Measurements from ENCODE around the gene SRD5A2. TPM values are rescaled to one million over a fixed set of nuclear protein-coding genes. Genes with fewer than 3 reads are reported as not detected.

Gene SRD5A2
- total RNA-seq, 3 donors from 2014 or later = not detected

DNA sequence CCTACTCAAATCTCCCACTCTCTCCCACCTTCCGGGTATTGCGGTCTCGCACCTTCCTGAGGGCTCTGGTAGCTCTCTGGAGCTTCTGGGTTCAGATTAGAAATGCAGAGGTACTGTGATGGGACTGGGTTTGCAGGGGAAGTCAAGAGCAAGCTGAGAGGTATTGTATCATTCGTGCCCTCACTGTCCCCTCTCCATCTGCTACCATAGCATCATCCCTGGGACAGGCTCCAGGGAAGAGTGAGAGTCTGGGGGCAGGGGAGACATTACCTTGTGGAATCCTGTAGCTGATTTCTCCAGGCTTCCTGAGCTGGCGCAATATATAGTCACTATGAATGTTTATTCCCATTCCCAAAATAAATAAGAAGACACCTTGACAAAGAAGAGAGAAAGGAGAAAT lies 49.6 kb downstream of the SRD5A2 start:
- H3K9me3 ChIP-seq = no peaks in the 10 kb centered on the region
- H3K4me3 ChIP-seq = no peak overlapping the region
- intact Hi-C loops (cut with DNase I, micrococcal nuclease) = no loop called here
- ATAC-seq (no peak), DNase-seq (no peak)
- H3K4me1 ChIP-seq (ENCODE audit: low read depth) = no peaks in the 10 kb centered on the region
- TF ChIP-seq, protein P1, sequence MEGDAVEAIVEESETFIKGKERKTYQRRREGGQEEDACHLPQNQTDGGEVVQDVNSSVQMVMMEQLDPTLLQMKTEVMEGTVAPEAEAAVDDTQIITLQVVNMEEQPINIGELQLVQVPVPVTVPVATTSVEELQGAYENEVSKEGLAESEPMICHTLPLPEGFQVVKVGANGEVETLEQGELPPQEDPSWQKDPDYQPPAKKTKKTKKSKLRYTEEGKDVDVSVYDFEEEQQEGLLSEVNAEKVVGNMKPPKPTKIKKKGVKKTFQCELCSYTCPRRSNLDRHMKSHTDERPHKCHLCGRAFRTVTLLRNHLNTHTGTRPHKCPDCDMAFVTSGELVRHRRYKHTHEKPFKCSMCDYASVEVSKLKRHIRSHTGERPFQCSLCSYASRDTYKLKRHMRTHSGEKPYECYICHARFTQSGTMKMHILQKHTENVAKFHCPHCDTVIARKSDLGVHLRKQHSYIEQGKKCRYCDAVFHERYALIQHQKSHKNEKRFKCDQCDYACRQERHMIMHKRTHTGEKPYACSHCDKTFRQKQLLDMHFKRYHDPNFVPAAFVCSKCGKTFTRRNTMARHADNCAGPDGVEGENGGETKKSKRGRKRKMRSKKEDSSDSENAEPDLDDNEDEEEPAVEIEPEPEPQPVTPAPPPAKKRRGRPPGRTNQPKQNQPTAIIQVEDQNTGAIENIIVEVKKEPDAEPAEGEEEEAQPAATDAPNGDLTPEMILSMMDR (IDR thresholded peaks at IDR 0.05) = no peak
- no peaks in the 10 kb centered on the region for H3K36me3 ChIP-seq (ENCODE audit: low read depth)

DNA sequence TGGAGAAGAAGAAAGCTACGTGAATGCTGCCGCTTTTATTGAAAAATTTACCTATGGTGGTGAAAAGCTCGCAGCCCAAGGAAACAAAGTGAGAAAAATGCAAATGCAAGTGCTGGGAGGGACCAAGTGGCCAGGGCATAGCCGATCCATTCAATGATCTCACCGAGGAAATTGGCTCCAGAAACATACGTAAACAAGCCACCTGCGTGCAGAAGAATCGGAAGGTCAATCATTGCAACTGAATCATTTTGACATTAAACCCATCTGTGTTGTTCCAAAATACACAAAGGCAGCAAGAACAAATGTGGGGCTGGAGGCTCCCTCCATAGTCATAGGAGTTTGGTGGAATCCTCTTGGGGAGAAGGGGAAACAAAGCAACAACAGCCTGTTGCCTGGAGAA lies 51.5 kb downstream of the SRD5A2 start:
- ATAC-seq (no peak), DNase-seq (no peak)
- H3K4me3 ChIP-seq = no peak overlapping the region
- TF ChIP-seq, protein P1 (IDR thresholded peaks at IDR 0.05) = no peak
- H3K4me1 ChIP-seq (ENCODE audit: low read depth) = no peaks in the 10 kb centered on the region
- no peaks in the 10 kb centered on the region for H3K9me3 ChIP-seq
- no peaks in the 10 kb centered on the region for H3K36me3 ChIP-seq (ENCODE audit: low read depth)
- intact Hi-C loops (cut with DNase I, micrococcal nuclease) = no loop called here

DNA sequence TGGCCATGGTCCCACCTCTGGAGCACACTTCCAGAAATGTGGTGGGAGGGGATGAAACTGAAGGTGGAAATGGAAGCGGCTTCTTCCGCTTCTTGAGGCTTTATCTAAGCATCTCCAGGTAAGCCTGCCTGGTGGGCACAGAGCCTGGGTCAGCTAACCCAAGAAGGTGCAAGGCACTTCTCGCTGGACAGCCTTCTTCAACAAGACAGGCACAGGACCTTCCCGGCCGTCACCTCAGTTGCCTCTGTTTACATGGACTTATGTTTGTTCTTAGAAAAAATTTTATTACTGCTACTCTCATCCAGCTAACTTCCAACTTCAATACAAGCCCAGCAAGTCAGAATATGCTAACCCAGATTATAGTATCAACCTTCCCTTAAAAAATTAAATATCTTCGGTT lies 51.9 kb downstream of the SRD5A2 start:
- Histone ChIP-seq H3K36me3 (ENCODE audit: low read depth) (no peaks in the 10 kb centered on the region), H3K4me3 (no peak overlapping the region), H3K9me3 (no peaks in the 10 kb centered on the region), H3K4me1 (ENCODE audit: low read depth) (no peaks in the 10 kb centered on the region)
- intact Hi-C loops (cut with DNase I, micrococcal nuclease) = no loop called here
- TF ChIP-seq, protein P1 (IDR thresholded peaks at IDR 0.05) = no peak
- ATAC-seq (no peak), DNase-seq (no peak)

DNA sequence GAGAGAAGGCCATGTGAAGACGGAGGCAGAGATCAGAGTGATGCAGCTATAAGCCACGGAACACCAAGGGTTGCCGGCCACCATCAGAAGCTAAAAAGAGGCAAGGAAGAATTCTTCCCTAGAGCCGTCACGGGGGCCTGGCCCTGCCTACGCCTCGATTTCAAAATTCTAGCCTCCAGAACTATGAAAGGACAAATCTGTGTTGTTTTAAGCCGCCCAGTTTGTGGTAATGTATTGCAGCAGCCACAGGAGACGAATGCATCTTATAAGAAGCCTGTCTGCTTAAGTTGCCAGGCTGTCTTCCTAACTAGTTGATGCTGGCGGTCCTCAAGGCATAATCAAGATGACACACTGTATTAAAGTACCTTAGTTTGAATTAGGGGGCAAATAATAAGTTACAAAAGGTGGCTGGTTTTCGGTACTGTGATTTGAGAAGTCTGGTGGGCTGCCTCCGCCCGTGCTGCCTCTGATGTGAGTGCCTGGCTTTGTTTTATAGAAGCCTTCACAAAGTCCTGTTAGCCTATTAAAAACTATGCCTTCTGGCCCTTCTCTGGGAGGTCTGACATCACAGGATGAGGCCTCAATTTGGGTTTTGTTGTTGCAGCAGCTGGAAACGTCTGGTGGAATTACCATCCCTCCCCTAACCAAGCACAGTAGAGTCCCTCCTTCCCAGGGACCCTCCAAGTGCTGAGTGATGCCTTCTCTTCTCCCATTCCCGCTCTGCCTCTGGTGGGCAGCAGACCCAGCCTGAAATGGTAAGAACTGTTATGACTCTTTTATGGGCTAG lies 53.6 kb downstream of the SRD5A2 start:
- Histone ChIP-seq H3K36me3 (ENCODE audit: low read depth) (no peaks in the 10 kb centered on the region), H3K4me3 (no peak overlapping the region), H3K9me3 (no peaks in the 10 kb centered on the region), H3K4me1 (ENCODE audit: low read depth) (no peaks in the 10 kb centered on the region)
- no peak for DNase-seq
- no peak for ATAC-seq
- TF ChIP-seq, protein P1 (IDR thresholded peaks at IDR 0.05) = no peak
- intact Hi-C loops (cut with DNase I, micrococcal nuclease) = no loop called here

DNA sequence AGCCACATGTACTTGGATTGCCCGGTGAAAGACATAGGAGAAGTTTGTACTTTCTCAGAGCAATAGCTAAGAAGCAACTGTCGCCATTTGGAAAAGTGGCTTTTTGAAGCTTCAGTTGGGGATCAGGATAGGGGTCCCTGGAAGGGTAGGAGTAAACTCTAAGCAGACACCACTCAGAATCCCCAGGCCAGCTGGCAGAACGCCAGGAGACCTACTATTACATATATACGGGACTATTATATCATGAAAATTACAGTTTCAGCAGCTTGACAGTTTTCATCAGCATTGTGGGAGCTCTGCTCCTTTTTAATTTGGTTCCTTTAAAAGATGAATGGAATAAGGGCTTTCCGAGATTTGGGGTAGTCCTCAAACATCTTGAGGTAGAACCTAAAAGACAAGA lies 54.9 kb downstream of the SRD5A2 start:
- TF ChIP-seq, protein P1 (IDR thresholded peaks at IDR 0.05) = no peak
- H3K36me3 ChIP-seq (ENCODE audit: low read depth) = no peaks in the 10 kb centered on the region
- no peak overlapping the region for H3K4me3 ChIP-seq
- DNase-seq (no peak), ATAC-seq (no peak)
- no peaks in the 10 kb centered on the region for H3K9me3 ChIP-seq
- H3K4me1 ChIP-seq (ENCODE audit: low read depth) = no peaks in the 10 kb centered on the region
- intact Hi-C loops (cut with DNase I, micrococcal nuclease) = no loop called here
